Keratinocyte (primary cell): ENCODE results near the gene C15orf39. TPM values are rescaled to one million over a fixed set of nuclear protein-coding genes. Genes with fewer than 3 reads are reported as not detected.

Source experiments
- DNase-seq: peaks from one replicate; pipeline ENCODE4 v3.0.0-alpha.2; 2011; ENCODE audit warnings: low read depth, missing footprints, low spot score
- FAIRE-seq: peaks from 2 replicates; lab custom pipeline; 2011; peaks lifted over from hg19 to GRCh38; lab: Jason Lieb, UNC
- H2AFZ ChIP-seq: 2 replicates; pipeline ENCODE4 v1.6.0; 2012; ENCODE audit warnings: low read length, control low read depth, inconsistent platforms; ENCODE audit not compliant: control insufficient read depth
- H3K27ac ChIP-seq: 2 replicates; pipeline ENCODE4 v1.5.1; 2011; ENCODE audit warnings: low read length; ENCODE audit not compliant: control insufficient read depth, insufficient read depth
- H3K27me3 ChIP-seq: 3 replicates; pipeline ENCODE4 v1.6.0; 2011; ENCODE audit warnings: low read length; ENCODE audit not compliant: control insufficient read depth, insufficient read depth; ENCODE audit errors: extremely low read depth
- H3K36me3 ChIP-seq, 2 experiments: 2 replicates in 1 of 2; 3 replicates in 1 of 2; pipeline ENCODE4 v1.5.1; 2011; ENCODE audit warnings: low read length in 2 of 2, mild to moderate bottlenecking in 1 of 2; ENCODE audit not compliant: control insufficient read depth in 2 of 2, insufficient read depth in 2 of 2; ENCODE audit errors: extremely low read depth in 1 of 2
- H3K4me1 ChIP-seq: 3 replicates; pipeline ENCODE4 v1.5.1; 2011; ENCODE audit warnings: low read length; ENCODE audit not compliant: control insufficient read depth, insufficient read depth; ENCODE audit errors: extremely low read depth
- H3K4me2 ChIP-seq: 3 replicates; pipeline ENCODE4 v1.6.0; 2011; ENCODE audit warnings: low read depth, low read length; ENCODE audit not compliant: control insufficient read depth, insufficient read depth; ENCODE audit errors: extremely low read depth
- H3K4me3 ChIP-seq, 3 experiments: fragments of 200-600 bp in 1 of 3; sonication (generic) in 1 of 3; 2 replicates in 2 of 3; 3 replicates in 1 of 3; pipeline ENCODE4 v1.5.1; 2011 to 2016; ENCODE audit warnings: low read length in 3 of 3, mild to moderate bottlenecking in 3 of 3, control low read depth in 2 of 3, inconsistent platforms in 1 of 3, low read depth in 1 of 3, mixed read lengths in 1 of 3, mixed run types in 1 of 3, moderate library complexity in 1 of 3; ENCODE audit not compliant: control insufficient read depth in 2 of 3, insufficient read depth in 2 of 3; ENCODE audit errors: extremely low read depth in 1 of 3
- H3K79me2 ChIP-seq: 2 replicates; pipeline ENCODE4 v1.6.0; 2012; ENCODE audit warnings: low read length; ENCODE audit not compliant: control insufficient read depth, insufficient read depth
- H3K9ac ChIP-seq: 3 replicates; pipeline ENCODE4 v1.6.0; 2011; ENCODE audit warnings: low read length; ENCODE audit not compliant: control insufficient read depth, insufficient read depth; ENCODE audit errors: extremely low read depth
- H3K9me1 ChIP-seq: 3 replicates; pipeline ENCODE4 v1.6.0; 2011; ENCODE audit warnings: low read length; ENCODE audit not compliant: control insufficient read depth, insufficient read depth; ENCODE audit errors: extremely low read depth
- H3K9me3 ChIP-seq: 2 replicates; pipeline ENCODE4 v1.5.1; 2012; ENCODE audit warnings: low read depth, low read length; ENCODE audit not compliant: control insufficient read depth
- H4K20me1 ChIP-seq: 3 replicates; pipeline ENCODE4 v1.6.0; 2011; ENCODE audit warnings: low read length; ENCODE audit not compliant: control insufficient read depth, insufficient read depth; ENCODE audit errors: extremely low read depth
- EZH2 ChIP-seq: IDR thresholded peaks from one replicate; pipeline ENCODE4 v1.6.1; 2012; ENCODE audit warnings: inconsistent platforms, mild to moderate bottlenecking, low read length, moderate library complexity
- dilution Hi-C: fragments of 300-500 bp; cut with MboI; formaldehyde crosslinking; loops from one replicate; pipeline ENCODE4 v1.7.0; 2020; ENCODE audit warnings: low sequenced_read_pairs; ENCODE audit not compliant: extremely low pct_ligation_motif_present
- polyA plus RNA-seq, 5 experiments: library from polyadenylated mRNA; depleted of rRNA in 3 of 5; stranded (reverse) in 3 of 5; stranded (forward) in 1 of 5; unstranded in 1 of 5; fragments of >200 nt; gene quantifications; 1 replicate in 1 of 5; 2 replicates in 3 of 5; 3 replicates in 1 of 5; pipeline versions ENCODE4 v1.2.1 to v1.2.3, GENCODE V29; 2011 to 2012; ENCODE audit warnings: missing spikeins in 2 of 5, low read depth in 1 of 5, low replicate concordance in 1 of 5
- TF ChIP-seq, protein P1 (sequence below), 3 experiments: IDR thresholded peaks in 1 of 3; conservative IDR thresholded peaks in 1 of 3; optimal IDR thresholded peaks in 1 of 3; 2 replicates in 2 of 3; 3 replicates in 1 of 3; pipeline versions ENCODE3 to v1.5.1; 2011; ENCODE audit warnings: low read length in 3 of 3, mild to moderate bottlenecking in 3 of 3, moderate library complexity in 2 of 3, control low read depth in 1 of 3, inconsistent platforms in 1 of 3; ENCODE audit not compliant: insufficient read depth in 2 of 3; ENCODE audit errors: extremely low read depth in 1 of 3

The C15orf39 gene
- polyA plus RNA-seq, 1 donor (not counting 4 experiments of a cell fraction or from before 2014, with no cell fraction given), result 1.8 TPM

DNA sequence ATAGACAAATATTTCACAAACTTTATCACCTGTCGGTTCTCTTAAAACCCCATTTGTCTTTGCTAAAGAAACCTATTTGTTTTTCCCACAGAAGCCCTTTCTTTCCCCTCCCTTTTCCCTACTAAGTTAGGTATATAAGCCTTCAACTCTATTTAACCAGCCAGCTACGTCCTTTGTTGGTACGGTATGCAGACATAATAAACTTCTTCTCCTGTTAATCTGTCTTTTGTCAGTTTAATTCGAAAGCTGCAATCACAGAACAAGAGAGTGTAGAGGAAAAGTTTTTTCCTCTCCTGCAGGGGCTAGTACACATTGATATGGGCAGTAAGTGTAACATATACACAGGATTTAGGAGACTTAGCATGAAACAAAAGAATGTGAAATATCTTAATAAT is 21.9 kb upstream of the C15orf39 start:
- no peak for TF ChIP-seq EZH2
- TF ChIP-seq, protein P1, sequence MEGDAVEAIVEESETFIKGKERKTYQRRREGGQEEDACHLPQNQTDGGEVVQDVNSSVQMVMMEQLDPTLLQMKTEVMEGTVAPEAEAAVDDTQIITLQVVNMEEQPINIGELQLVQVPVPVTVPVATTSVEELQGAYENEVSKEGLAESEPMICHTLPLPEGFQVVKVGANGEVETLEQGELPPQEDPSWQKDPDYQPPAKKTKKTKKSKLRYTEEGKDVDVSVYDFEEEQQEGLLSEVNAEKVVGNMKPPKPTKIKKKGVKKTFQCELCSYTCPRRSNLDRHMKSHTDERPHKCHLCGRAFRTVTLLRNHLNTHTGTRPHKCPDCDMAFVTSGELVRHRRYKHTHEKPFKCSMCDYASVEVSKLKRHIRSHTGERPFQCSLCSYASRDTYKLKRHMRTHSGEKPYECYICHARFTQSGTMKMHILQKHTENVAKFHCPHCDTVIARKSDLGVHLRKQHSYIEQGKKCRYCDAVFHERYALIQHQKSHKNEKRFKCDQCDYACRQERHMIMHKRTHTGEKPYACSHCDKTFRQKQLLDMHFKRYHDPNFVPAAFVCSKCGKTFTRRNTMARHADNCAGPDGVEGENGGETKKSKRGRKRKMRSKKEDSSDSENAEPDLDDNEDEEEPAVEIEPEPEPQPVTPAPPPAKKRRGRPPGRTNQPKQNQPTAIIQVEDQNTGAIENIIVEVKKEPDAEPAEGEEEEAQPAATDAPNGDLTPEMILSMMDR (optimal IDR thresholded peaks at IDR 0.05 in 1 of 3, IDR thresholded peaks at IDR 0.05 in 1 of 3, conservative IDR thresholded peaks at IDR 0.05 in 1 of 3; ENCODE audit: extremely low read depth in 1 of 3, insufficient read depth in 2 of 3, low read length in 3 of 3), result no peak
- H2AFZ ChIP-seq, result no peak overlapping the region
- no peak for FAIRE-seq
- H3K9me3 ChIP-seq, result no peaks in the 10 kb centered on the region
- DNase-seq, result no peak
- H3K9ac ChIP-seq, result no peak overlapping the region
- H3K27me3 ChIP-seq, result peaks cover 16% of the 10 kb centered on the region
- H4K20me1 ChIP-seq, result no peaks in the 10 kb centered on the region
- H3K4me1 ChIP-seq, result peaks cover 19% of the 10 kb centered on the region
- no peaks in the 10 kb centered on the region for H3K79me2 ChIP-seq
- H3K36me3 ChIP-seq, result no peaks in the 10 kb centered on the region
- no peak overlapping the region for H3K27ac ChIP-seq
- dilution Hi-C loops, result no loop called here
- no peaks in the 10 kb centered on the region for H3K9me1 ChIP-seq
- no peak overlapping the region for H3K4me2 ChIP-seq
- H3K4me3 ChIP-seq, result no peak overlapping the region

DNA sequence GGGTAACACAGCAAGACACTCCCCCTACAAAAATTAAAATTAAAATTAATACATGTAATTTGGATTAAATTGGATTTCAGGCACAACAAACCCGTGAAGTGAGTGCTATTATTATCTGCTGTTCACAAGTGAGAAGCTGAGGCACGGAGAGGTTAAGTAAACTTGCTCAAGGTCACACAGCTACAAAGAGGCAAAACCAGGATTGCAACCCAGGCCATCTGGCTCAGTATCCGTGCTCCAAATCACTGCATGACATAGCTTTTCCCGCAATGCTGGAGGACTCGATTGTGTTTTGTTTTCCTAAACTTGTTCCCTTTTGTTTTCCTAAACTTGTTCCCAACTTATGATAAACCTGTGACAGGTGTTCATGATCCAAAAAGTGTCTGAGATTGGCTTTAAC is 19.9 kb upstream of the C15orf39 start:
- no peaks in the 10 kb centered on the region for H3K9me1 ChIP-seq
- H3K4me1 ChIP-seq, result peaks cover 6% of the 10 kb centered on the region
- H3K36me3 ChIP-seq, result no peaks in the 10 kb centered on the region
- H3K9ac ChIP-seq, result no peak overlapping the region
- TF ChIP-seq, protein P1 (optimal IDR thresholded peaks at IDR 0.05 in 1 of 3, IDR thresholded peaks at IDR 0.05 in 1 of 3, conservative IDR thresholded peaks at IDR 0.05 in 1 of 3; ENCODE audit: extremely low read depth in 1 of 3, insufficient read depth in 2 of 3, low read length in 3 of 3), result no peak
- no peak for TF ChIP-seq EZH2
- FAIRE-seq (no peak), DNase-seq (no peak)
- H3K9me3 ChIP-seq, result no peaks in the 10 kb centered on the region
- no peaks in the 10 kb centered on the region for H4K20me1 ChIP-seq
- H3K79me2 ChIP-seq, result no peaks in the 10 kb centered on the region
- no peak overlapping the region for H3K4me2 ChIP-seq
- peaks cover 20% of the 10 kb centered on the region for H3K27me3 ChIP-seq
- dilution Hi-C loops, result no loop called here
- no peak overlapping the region for H2AFZ ChIP-seq
- no peak overlapping the region for H3K27ac ChIP-seq
- H3K4me3 ChIP-seq, result no peak overlapping the region
